ENCODE results near the gene BOC. TPM values are rescaled to one million over a fixed set of nuclear protein-coding genes. Genes with fewer than 3 reads are reported as not detected.

Gene BOC
- total RNA-seq, 1 donor = 16.9 TPM

GRCh38 chr3:113247068-113247467, 35.7 kb downstream of the BOC start:
- TF ChIP-seq CTCF (IDR thresholded peaks at IDR 0.05; ENCODE audit: insufficient read depth, low read length) = no peak
- no peak overlapping the region for H3K4me3 ChIP-seq (ENCODE audit: low read depth, low read length)
- no peak for DNase-seq (ENCODE audit: low read depth)

GRCh38 chr3:113247675-113248458, 36.5 kb downstream of the BOC start:
- no peak overlapping the region for H3K4me3 ChIP-seq (ENCODE audit: low read depth, low read length)
- DNase-seq (ENCODE audit: low read depth) = peak; percentile 50
- TF ChIP-seq CTCF (IDR thresholded peaks at IDR 0.05; ENCODE audit: insufficient read depth, low read length) = no peak

GRCh38 chr3:113249111-113249510, 37.8 kb downstream of the BOC start:
- DNase-seq (ENCODE audit: low read depth) = peak; percentile 82
- no peak for TF ChIP-seq CTCF (IDR thresholded peaks at IDR 0.05; ENCODE audit: insufficient read depth, low read length)
- H3K4me3 ChIP-seq (ENCODE audit: low read depth, low read length) = no peak overlapping the region

- no peak overlapping the region for H3K4me3 ChIP-seq (ENCODE audit: low read depth, low read length)
- no peak for DNase-seq (ENCODE audit: low read depth)
- TF ChIP-seq CTCF (IDR thresholded peaks at IDR 0.05; ENCODE audit: insufficient read depth, low read length) = no peak
Measured at GRCh38 chr3:113249601-113250000, 38.2 kb downstream of the BOC start.

GRCh38 chr3:113250566-113250965, 39.2 kb downstream of the BOC start:
- no peak for DNase-seq (ENCODE audit: low read depth)
- no peak for TF ChIP-seq CTCF (IDR thresholded peaks at IDR 0.05; ENCODE audit: insufficient read depth, low read length)
- no peak overlapping the region for H3K4me3 ChIP-seq (ENCODE audit: low read depth, low read length)

GRCh38 chr3:113251817-113252216, 40.5 kb downstream of the BOC start:
- H3K4me3 ChIP-seq (ENCODE audit: low read depth, low read length) = no peak overlapping the region
- TF ChIP-seq CTCF (IDR thresholded peaks at IDR 0.05; ENCODE audit: insufficient read depth, low read length) = no peak
- DNase-seq (ENCODE audit: low read depth) = no peak

GRCh38 chr3:113252553-113252952, 41.2 kb downstream of the BOC start:
- no peak for TF ChIP-seq CTCF (IDR thresholded peaks at IDR 0.05; ENCODE audit: insufficient read depth, low read length)
- no peak for DNase-seq (ENCODE audit: low read depth)
- no peak overlapping the region for H3K4me3 ChIP-seq (ENCODE audit: low read depth, low read length)

Data from fibroblast of the aortic adventitia (primary cell).